ENCODE results near the gene ELK4.

The ELK4 gene

GRCh38 chr1:205670611-205671430 is 39.0 kb upstream of the ELK4 start:
- Histone ChIP-seq H3K9ac (ENCODE audit: low read length) (no peak overlapping the region), H3K9me3 (ENCODE audit: control insufficient read depth, low read length) (no peaks in the 10 kb centered on the region), H3K27me3 (replicated peaks; ENCODE audit: control insufficient read depth, insufficient read depth, low read length) (peaks cover 9% of the 10 kb centered on the region), H3K4me3 (ENCODE audit: low read length) (no peak overlapping the region), H3K36me3 (ENCODE audit: control insufficient read depth, insufficient read depth, low read length, severe bottlenecking) (no peaks in the 10 kb centered on the region), H3K4me1 (ENCODE audit: control insufficient read depth, insufficient read depth, low read length) (no peaks in the 10 kb centered on the region)
- DNase-seq (ENCODE audit: low read depth): no peak

DNA sequence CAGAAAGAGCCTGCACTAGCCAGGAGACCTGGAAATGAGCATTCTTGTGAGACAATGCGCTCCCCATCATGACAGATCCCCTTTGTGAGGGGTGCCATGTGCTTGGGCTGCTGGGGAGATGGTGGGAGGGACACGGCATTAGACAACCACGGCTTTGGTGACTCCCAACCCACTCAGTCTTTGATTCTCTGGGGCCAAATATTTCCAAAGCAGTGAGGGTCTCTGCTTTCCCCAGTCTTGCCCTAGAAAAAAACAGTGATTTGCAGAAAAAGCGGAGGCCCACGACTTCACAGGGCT is 38.3 kb upstream of the ELK4 start:
- H3K9ac ChIP-seq (ENCODE audit: low read length): no peak overlapping the region
- H3K9me3 ChIP-seq (ENCODE audit: control insufficient read depth, low read length): no peaks in the 10 kb centered on the region
- DNase-seq (ENCODE audit: low read depth): no peak
- no peaks in the 10 kb centered on the region for H3K36me3 ChIP-seq (ENCODE audit: control insufficient read depth, insufficient read depth, low read length, severe bottlenecking)
- no peak overlapping the region for H3K4me3 ChIP-seq (ENCODE audit: low read length)
- no peaks in the 10 kb centered on the region for H3K4me1 ChIP-seq (ENCODE audit: control insufficient read depth, insufficient read depth, low read length)
- H3K27me3 ChIP-seq (replicated peaks; ENCODE audit: control insufficient read depth, insufficient read depth, low read length): peaks cover 9% of the 10 kb centered on the region

- H3K36me3 ChIP-seq (ENCODE audit: control insufficient read depth, insufficient read depth, low read length, severe bottlenecking): no peaks in the 10 kb centered on the region
- H3K4me3 ChIP-seq (ENCODE audit: low read length): no peak overlapping the region
- no peak for DNase-seq (ENCODE audit: low read depth)
- peaks cover 9% of the 10 kb centered on the region for H3K27me3 ChIP-seq (replicated peaks; ENCODE audit: control insufficient read depth, insufficient read depth, low read length)
- no peaks in the 10 kb centered on the region for H3K4me1 ChIP-seq (ENCODE audit: control insufficient read depth, insufficient read depth, low read length)
- no peak overlapping the region for H3K9ac ChIP-seq (ENCODE audit: low read length)
- H3K9me3 ChIP-seq (ENCODE audit: control insufficient read depth, low read length): no peaks in the 10 kb centered on the region
These were observed 37.7 kb upstream of the ELK4 start for GRCh38 chr1:205669341-205670149.

GRCh38 chr1:205668951-205669340 is 37.1 kb upstream of the ELK4 start:
- no peak for DNase-seq (ENCODE audit: low read depth)
- Histone ChIP-seq H3K4me3 (ENCODE audit: low read length) (no peak overlapping the region), H3K36me3 (ENCODE audit: control insufficient read depth, insufficient read depth, low read length, severe bottlenecking) (no peaks in the 10 kb centered on the region), H3K27me3 (replicated peaks; ENCODE audit: control insufficient read depth, insufficient read depth, low read length) (peaks cover 9% of the 10 kb centered on the region), H3K9ac (ENCODE audit: low read length) (no peak overlapping the region), H3K9me3 (ENCODE audit: control insufficient read depth, low read length) (no peaks in the 10 kb centered on the region), H3K4me1 (ENCODE audit: control insufficient read depth, insufficient read depth, low read length) (no peaks in the 10 kb centered on the region)

GRCh38 chr1:205667909-205668643 is 36.3 kb upstream of the ELK4 start:
- Histone ChIP-seq H3K4me1 (ENCODE audit: control insufficient read depth, insufficient read depth, low read length) (no peaks in the 10 kb centered on the region), H3K27me3 (replicated peaks; ENCODE audit: control insufficient read depth, insufficient read depth, low read length) (peaks cover 9% of the 10 kb centered on the region), H3K9me3 (ENCODE audit: control insufficient read depth, low read length) (no peaks in the 10 kb centered on the region), H3K4me3 (ENCODE audit: low read length) (no peak overlapping the region), H3K9ac (ENCODE audit: low read length) (no peak overlapping the region), H3K36me3 (ENCODE audit: control insufficient read depth, insufficient read depth, low read length, severe bottlenecking) (no peaks in the 10 kb centered on the region)
- DNase-seq (ENCODE audit: low read depth): no peak

GRCh38 chr1:205666372-205667166 is 34.8 kb upstream of the ELK4 start:
- no peak overlapping the region for H3K9ac ChIP-seq (ENCODE audit: low read length)
- H3K4me1 ChIP-seq (ENCODE audit: control insufficient read depth, insufficient read depth, low read length): no peaks in the 10 kb centered on the region
- no peak for DNase-seq (ENCODE audit: low read depth)
- no peaks in the 10 kb centered on the region for H3K9me3 ChIP-seq (ENCODE audit: control insufficient read depth, low read length)
- peaks cover 9% of the 10 kb centered on the region for H3K27me3 ChIP-seq (replicated peaks; ENCODE audit: control insufficient read depth, insufficient read depth, low read length)
- no peak overlapping the region for H3K4me3 ChIP-seq (ENCODE audit: low read length)
- H3K36me3 ChIP-seq (ENCODE audit: control insufficient read depth, insufficient read depth, low read length, severe bottlenecking): no peaks in the 10 kb centered on the region

DNA sequence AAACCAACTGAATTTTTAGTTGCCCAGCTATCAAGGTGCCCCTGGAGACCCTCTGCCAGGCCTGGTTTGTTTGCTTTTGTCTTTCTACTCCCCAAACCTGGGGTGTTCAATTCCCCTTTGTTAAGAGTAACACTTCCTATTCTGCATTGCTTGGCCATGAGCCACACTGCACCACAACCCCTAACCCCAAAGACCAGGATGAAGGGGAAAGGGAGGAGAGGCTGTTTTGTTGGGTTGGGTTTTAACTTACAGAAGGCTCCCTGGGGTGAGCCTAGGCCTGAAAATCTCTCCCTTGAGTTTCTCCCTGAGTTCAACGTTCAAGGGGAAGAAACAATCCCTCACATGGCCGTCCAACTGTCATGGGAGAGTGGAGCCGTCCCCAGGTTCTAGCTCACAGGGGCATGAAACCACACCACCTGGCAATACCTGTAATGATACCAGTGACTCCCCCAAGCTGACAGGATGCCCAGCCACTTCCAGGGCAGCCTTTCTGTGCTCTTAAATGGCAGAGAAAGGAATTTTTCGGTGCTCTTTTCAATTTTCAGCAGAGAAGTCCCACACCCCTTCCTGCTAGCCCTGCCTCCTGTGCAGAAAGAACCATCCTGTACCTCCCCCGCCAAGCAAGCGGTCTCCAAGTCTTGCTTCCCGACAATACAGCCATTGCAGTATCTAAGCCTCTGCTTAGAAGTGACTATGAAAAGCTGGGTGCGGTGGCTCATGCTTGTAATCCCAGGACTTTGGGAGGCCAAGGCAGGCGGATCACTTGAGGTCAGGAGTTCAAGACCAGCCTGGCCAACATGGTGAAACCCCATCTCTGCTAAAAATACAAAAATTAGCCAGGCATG is 33.6 kb upstream of the ELK4 start:
- H3K27me3 ChIP-seq (replicated peaks; ENCODE audit: control insufficient read depth, insufficient read depth, low read length): peaks cover 13% of the 10 kb centered on the region
- no peak for DNase-seq (ENCODE audit: low read depth)
- no peak overlapping the region for H3K9ac ChIP-seq (ENCODE audit: low read length)
- H3K4me1 ChIP-seq (ENCODE audit: control insufficient read depth, insufficient read depth, low read length): no peaks in the 10 kb centered on the region
- H3K36me3 ChIP-seq (ENCODE audit: control insufficient read depth, insufficient read depth, low read length, severe bottlenecking): no peaks in the 10 kb centered on the region
- no peaks in the 10 kb centered on the region for H3K9me3 ChIP-seq (ENCODE audit: control insufficient read depth, low read length)
- H3K4me3 ChIP-seq (ENCODE audit: low read length): no peak overlapping the region

DNA sequence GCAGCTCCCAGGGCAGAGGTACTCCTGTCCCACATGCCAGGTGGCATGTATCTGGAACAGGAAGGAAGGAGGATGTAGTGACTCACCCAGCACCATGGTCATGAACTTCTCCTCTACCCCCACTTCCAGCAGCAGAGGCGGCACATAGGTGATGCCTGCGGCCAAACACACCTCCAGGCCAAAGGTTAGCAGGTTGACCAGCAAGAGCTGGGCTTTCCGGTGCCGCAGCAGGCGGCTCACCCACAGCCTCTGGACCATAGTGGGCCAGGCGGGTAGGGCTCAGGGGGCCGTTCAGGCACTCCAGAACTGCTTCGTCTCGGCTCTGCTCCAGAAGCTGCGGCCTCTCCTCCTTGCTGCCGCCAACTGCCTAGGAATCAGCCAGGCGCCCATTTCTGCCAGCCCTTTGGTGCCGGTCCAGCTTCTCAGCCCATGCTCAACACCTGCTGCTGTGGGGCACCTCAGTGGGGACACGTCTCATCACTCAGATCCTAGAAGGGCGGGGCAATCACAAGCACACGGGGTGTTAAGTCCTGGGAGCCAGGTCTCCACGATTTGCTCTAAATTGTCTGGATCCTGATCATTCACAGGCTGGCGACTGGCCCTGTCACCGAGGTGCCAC is 32.7 kb upstream of the ELK4 start:
- Histone ChIP-seq H3K9ac (ENCODE audit: low read length) (no peak overlapping the region), H3K27me3 (replicated peaks; ENCODE audit: control insufficient read depth, insufficient read depth, low read length) (peaks cover 13% of the 10 kb centered on the region), H3K4me1 (ENCODE audit: control insufficient read depth, insufficient read depth, low read length) (no peaks in the 10 kb centered on the region), H3K9me3 (ENCODE audit: control insufficient read depth, low read length) (no peaks in the 10 kb centered on the region), H3K4me3 (ENCODE audit: low read length) (no peak overlapping the region), H3K36me3 (ENCODE audit: control insufficient read depth, insufficient read depth, low read length, severe bottlenecking) (no peaks in the 10 kb centered on the region)
- no peak for DNase-seq (ENCODE audit: low read depth)

GRCh38 chr1:205663286-205663936 is 31.6 kb upstream of the ELK4 start:
- H3K4me1 ChIP-seq (ENCODE audit: control insufficient read depth, insufficient read depth, low read length): peaks cover 3% of the 10 kb centered on the region
- peaks cover 9% of the 10 kb centered on the region for H3K27me3 ChIP-seq (replicated peaks; ENCODE audit: control insufficient read depth, insufficient read depth, low read length)
- no peak overlapping the region for H3K9ac ChIP-seq (ENCODE audit: low read length)
- no peaks in the 10 kb centered on the region for H3K9me3 ChIP-seq (ENCODE audit: control insufficient read depth, low read length)
- no peak overlapping the region for H3K4me3 ChIP-seq (ENCODE audit: low read length)
- DNase-seq (ENCODE audit: low read depth): no peak
- H3K36me3 ChIP-seq (ENCODE audit: control insufficient read depth, insufficient read depth, low read length, severe bottlenecking): no peaks in the 10 kb centered on the region

DNA sequence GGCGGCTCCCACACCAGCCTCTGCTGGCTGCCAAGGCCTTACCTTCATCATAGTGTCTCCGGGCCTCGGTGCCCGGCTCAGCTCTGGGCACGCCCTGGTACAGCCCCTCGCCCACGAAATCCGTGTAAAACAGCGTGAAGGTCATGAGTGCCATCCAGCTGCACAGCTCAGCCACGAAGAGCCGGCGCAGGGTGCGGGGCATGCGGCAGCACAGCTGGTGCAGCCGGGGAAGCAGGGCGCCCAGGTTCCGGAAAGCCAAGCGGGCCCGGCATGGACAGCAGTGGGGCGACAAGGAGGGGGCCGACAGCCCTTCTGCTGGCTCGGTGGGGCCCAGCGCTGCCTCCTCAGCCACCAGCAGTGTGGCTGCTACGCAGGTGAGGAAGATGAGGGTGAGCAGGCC is 31.0 kb upstream of the ELK4 start:
- DNase-seq (ENCODE audit: low read depth): no peak
- Histone ChIP-seq H3K4me1 (ENCODE audit: control insufficient read depth, insufficient read depth, low read length) (peaks cover 3% of the 10 kb centered on the region), H3K4me3 (ENCODE audit: low read length) (no peak overlapping the region)

More for the DNA sequence above, 31.0 kb upstream of the ELK4 start:
- Histone ChIP-seq H3K27me3 (replicated peaks; ENCODE audit: control insufficient read depth, insufficient read depth, low read length) (peaks cover 5% of the 10 kb centered on the region), H3K36me3 (ENCODE audit: control insufficient read depth, insufficient read depth, low read length, severe bottlenecking) (no peaks in the 10 kb centered on the region), H3K9ac (ENCODE audit: low read length) (no peak overlapping the region), H3K9me3 (ENCODE audit: control insufficient read depth, low read length) (no peaks in the 10 kb centered on the region)

Measured in adipocyte (in vitro differentiated cells).